Peyer's patch (tissue), 4 donors: ENCODE results near the gene RNF213.

Source experiments
- CTCF ChIP-seq, 6 experiments: fragments of 450-650 bp in 4 of 6; fragments of 200-600 bp in 2 of 6; sonication (generic) in 1 of 6; IDR thresholded peaks; one replicate each; pipeline ENCODE4 v1.5.1; 2017 to 2019; ENCODE audit warnings: antibody characterized with exemption in 6 of 6, mild to moderate bottlenecking in 3 of 6, moderate library complexity in 1 of 6
- POLR2A ChIP-seq, 2 donors: fragments of 450-650 bp; IDR thresholded peaks; one replicate each; pipeline ENCODE4 v1.5.1; 2017; ENCODE audit warnings: antibody characterized with exemption in 2 of 2, mild to moderate bottlenecking in 2 of 2, moderate library complexity in 2 of 2

- TF ChIP-seq CTCF (IDR thresholded peaks at IDR 0.05) (no peak), POLR2A (IDR thresholded peaks at IDR 0.05) (no peak)
These were observed 162.3 kb downstream of the RNF213 start for GRCh38 chr17:80422981-80423380.
